H9 (cell line): ENCODE measurements around the gene FAM53A. TPM values are rescaled to one million over a fixed set of nuclear protein-coding genes. Genes with fewer than 3 reads are reported as not detected.

Experiments used
- DNase-seq: peaks from one replicate; pipeline ENCODE4 v3.0.0-alpha.2; 2017
- H2AFZ ChIP-seq: one replicate; pipeline ENCODE4 v1.6.1; 2013; ENCODE audit warnings: mild to moderate bottlenecking, low read length, control low read depth, moderate library complexity
- H2AK5ac ChIP-seq: 2 replicates; pipeline ENCODE4 v1.6.1; 2013; ENCODE audit warnings: low read length, control low read depth, mixed read lengths; ENCODE audit not compliant: insufficient read length
- H2BK120ac ChIP-seq: one replicate; pipeline ENCODE4 v1.6.1; 2013; ENCODE audit warnings: low read depth, mild to moderate bottlenecking, low read length, control low read depth, inconsistent platforms; ENCODE audit not compliant: poor library complexity, severe bottlenecking
- H2BK12ac ChIP-seq: 2 replicates; pipeline ENCODE4 v1.6.1; 2013; ENCODE audit warnings: low read length, control low read depth, mixed read lengths, low read depth; ENCODE audit not compliant: insufficient read length
- H2BK15ac ChIP-seq: 2 replicates; pipeline ENCODE4 v1.6.1; 2013; ENCODE audit warnings: low read depth, low read length, control low read depth
- H2BK20ac ChIP-seq: one replicate; pipeline ENCODE4 v1.6.1; 2013; ENCODE audit warnings: low read depth, mild to moderate bottlenecking, low read length, control low read depth, inconsistent platforms; ENCODE audit not compliant: poor library complexity, severe bottlenecking
- H2BK5ac ChIP-seq: 2 replicates; pipeline ENCODE4 v1.6.1; 2013; ENCODE audit warnings: low read length, control low read depth, mixed read lengths; ENCODE audit not compliant: insufficient read length
- H3K14ac ChIP-seq: 2 replicates; pipeline ENCODE4 v1.6.1; 2013; ENCODE audit warnings: low read length, control low read depth; ENCODE audit not compliant: insufficient read depth
- H3K18ac ChIP-seq: 2 replicates; pipeline ENCODE4 v1.6.1; 2013; ENCODE audit warnings: low read depth, mild to moderate bottlenecking, mixed read lengths, low read length, control low read depth; ENCODE audit not compliant: insufficient read length
- H3K23ac ChIP-seq: 2 replicates; pipeline ENCODE4 v1.6.1; 2013; ENCODE audit warnings: low read length, control low read depth, mixed read lengths, low read depth; ENCODE audit not compliant: insufficient read length
- H3K23me2 ChIP-seq: 2 replicates; pipeline ENCODE4 v1.6.1; 2013; ENCODE audit warnings: low read depth, mild to moderate bottlenecking, mixed read lengths, low read length, control low read depth; ENCODE audit not compliant: insufficient read length, poor library complexity, severe bottlenecking
- H3K27ac ChIP-seq: 2 replicates; pipeline ENCODE4 v1.5.1; 2013; ENCODE audit warnings: low read length, control low read depth, mixed read lengths, low read depth; ENCODE audit not compliant: insufficient read length
- H3K27me3 ChIP-seq: 2 replicates; pipeline ENCODE4 v1.6.1; 2013; ENCODE audit warnings: low read length, control low read depth, inconsistent platforms; ENCODE audit not compliant: insufficient read depth
- H3K4ac ChIP-seq: 2 replicates; pipeline ENCODE4 v1.6.1; 2013; ENCODE audit warnings: low read depth, mild to moderate bottlenecking, control low read depth, inconsistent platforms, low read length, moderate library complexity
- H3K4me1 ChIP-seq: 2 replicates; pipeline ENCODE4 v1.6.1; 2013; ENCODE audit warnings: low read length, control low read depth, inconsistent platforms; ENCODE audit not compliant: insufficient read depth
- H3K4me2 ChIP-seq: 2 replicates; pipeline ENCODE4 v1.6.1; 2013; ENCODE audit warnings: low read length, control low read depth, mixed read lengths; ENCODE audit not compliant: insufficient read length, insufficient read depth
- H3K56ac ChIP-seq: 2 replicates; pipeline ENCODE4 v1.6.1; 2013; ENCODE audit warnings: low read depth, mild to moderate bottlenecking, mixed read lengths, low read length, control low read depth; ENCODE audit not compliant: insufficient read length
- H3K79me1 ChIP-seq: 2 replicates; pipeline ENCODE4 v1.6.1; 2013; ENCODE audit warnings: low read depth, mild to moderate bottlenecking, moderate library complexity, low read length, control low read depth, inconsistent platforms; ENCODE audit not compliant: insufficient read depth, poor library complexity, severe bottlenecking
- H3K79me2 ChIP-seq: 2 replicates; pipeline ENCODE4 v1.6.1; 2013; ENCODE audit warnings: low read length, control low read depth, inconsistent platforms; ENCODE audit not compliant: insufficient read depth
- H3K9ac ChIP-seq: 2 replicates; pipeline ENCODE4 v1.6.1; 2013; ENCODE audit warnings: low read length, control low read depth, mixed read lengths; ENCODE audit not compliant: insufficient read length; ENCODE audit errors: extremely low read depth
- H3K9me3 ChIP-seq: one replicate; pipeline ENCODE4 v1.6.1; 2013; ENCODE audit warnings: low read depth, low read length, inconsistent platforms; ENCODE audit not compliant: control insufficient read depth
- H3T11ph ChIP-seq: one replicate; pipeline ENCODE4 v1.6.1; 2013; ENCODE audit warnings: mild to moderate bottlenecking, low read length, control low read depth, inconsistent platforms
- H4K20me1 ChIP-seq: one replicate; pipeline ENCODE4 v1.6.1; 2013; ENCODE audit not compliant: control insufficient read depth, insufficient read length, insufficient read depth
- H4K5ac ChIP-seq: 2 replicates; pipeline ENCODE4 v1.6.1; 2013; ENCODE audit warnings: low read depth, mild to moderate bottlenecking, mixed read lengths, low read length, control low read depth; ENCODE audit not compliant: insufficient read length
- H4K8ac ChIP-seq: replicated peaks from 2 replicates; pipeline ENCODE4 v1.6.1; 2013; ENCODE audit warnings: low read length, control low read depth, mixed read lengths, low read depth; ENCODE audit not compliant: insufficient read length
- H4K91ac ChIP-seq: 2 replicates; pipeline ENCODE4 v1.6.1; 2013; ENCODE audit warnings: low read depth, mild to moderate bottlenecking, moderate library complexity, mixed read lengths, low read length, control low read depth; ENCODE audit not compliant: insufficient read length
- H3K27ac Mint-ChIP-seq, 3 experiments: 2 replicates in 2 of 3; 3 replicates in 1 of 3; pipeline ENCODE4 v1.8.0; 2020 to 2021; ENCODE audit warnings: mixed read lengths in 3 of 3, mild to moderate bottlenecking in 1 of 3, moderate library complexity in 1 of 3
- H3K27me3 Mint-ChIP-seq: 2 replicates; pipeline ENCODE4 v1.8.0; 2021; ENCODE audit warnings: low read depth, mild to moderate bottlenecking, moderate library complexity, mixed read lengths
- H3K36me3 Mint-ChIP-seq, 3 experiments: 2 replicates in 2 of 3; 3 replicates in 1 of 3; pipeline ENCODE4 v1.8.0; 2020 to 2021; ENCODE audit warnings: low read depth in 3 of 3, mixed read lengths in 3 of 3; ENCODE audit not compliant: insufficient read depth in 1 of 3
- H3K4me1 Mint-ChIP-seq, 2 experiments: 2 replicates each; pipeline ENCODE4 v1.8.0; 2020; ENCODE audit warnings: mixed read lengths in 2 of 2
- H3K4me3 Mint-ChIP-seq, 2 experiments: 2 replicates in 1 of 2; 3 replicates in 1 of 2; pipeline ENCODE4 v1.8.0; 2020 to 2021; ENCODE audit warnings: mild to moderate bottlenecking in 2 of 2, mixed read lengths in 2 of 2, moderate library complexity in 1 of 2
- H3K9me3 Mint-ChIP-seq, 2 experiments: 2 replicates in 1 of 2; 3 replicates in 1 of 2; pipeline ENCODE4 v1.8.0; 2020; ENCODE audit warnings: mild to moderate bottlenecking in 2 of 2, mixed read lengths in 2 of 2, moderate library complexity in 1 of 2
- WGBS: extraction: QIAGEN DNeasy Blood & Tissue Kit; methylation state at CpG from one replicate; pipeline ENCODE4 v1.1.7; 2013; ENCODE audit warnings: missing lambda C conversion rate, low lambda C conversion rate, mixed read lengths; ENCODE audit not compliant: insufficient read length; ENCODE audit errors: extremely low coverage; 5-methylcytosine and 5-hydroxymethylcytosine counted together
- total RNA-seq: library from RNA; stranded (reverse); gene quantifications from 2 replicates; pipeline ENCODE4 v1.2.1, GENCODE V29; 2021
- TF ChIP-seq, protein P1 (sequence below): fragments of 200-600 bp; sonication (generic); conservative IDR thresholded peaks from 3 replicates; pipeline ENCODE4 v1.8.0; 2021; ENCODE audit warnings: antibody characterized with exemption, mild to moderate bottlenecking

Gene FAM53A
- total RNA-seq, 1 experiment from 2014 or later, result 2.4 TPM

DNA sequence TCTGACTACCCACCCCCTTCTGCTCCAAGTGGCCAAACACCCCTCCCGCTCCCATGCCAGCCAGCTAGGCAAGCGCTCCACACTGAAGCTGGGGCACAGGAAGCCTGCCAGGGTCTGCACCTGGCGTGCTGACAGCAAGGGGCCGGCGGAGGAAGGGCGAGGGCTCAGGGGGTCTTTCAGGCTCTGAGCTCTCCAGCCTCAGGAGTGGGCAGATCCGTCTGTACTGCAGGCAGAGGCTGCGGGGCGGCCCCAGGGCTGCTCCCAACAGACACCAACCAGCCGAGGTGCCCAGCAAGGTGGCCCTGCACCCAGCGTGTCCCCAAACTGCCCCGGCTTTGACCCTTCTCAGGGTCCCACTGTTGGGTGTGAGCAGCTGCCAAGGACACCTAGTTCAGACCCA is 14.8 kb downstream of the FAM53A start:
- no peak overlapping the region for H3K4ac ChIP-seq
- H2BK5ac ChIP-seq, result no peak overlapping the region
- H4K8ac ChIP-seq, result no peak overlapping the region
- no peak overlapping the region for H3K56ac ChIP-seq
- Mint-ChIP-seq H3K4me3 (no peak overlapping the region), H3K36me3 (0 out of 7 replicates have a peak, but pooled peaks cover 0 to 2% (median 0%) of the 10 kb centered on the region in 3 experiments), H3K27me3 (peaks cover 2% of the 10 kb centered on the region), H3K9me3 (no peaks in the 10 kb centered on the region), H3K27ac (no peak overlapping the region), H3K4me1 (peaks cover 7 to 11% of the 10 kb centered on the region in 2 experiments)
- H3K14ac ChIP-seq, result no peak overlapping the region; the same call in 1 of the 2 replicates
- no peaks in the 10 kb centered on the region for H4K20me1 ChIP-seq
- no peak overlapping the region for H2BK15ac ChIP-seq
- no peak overlapping the region for H4K5ac ChIP-seq
- no peak overlapping the region for H4K91ac ChIP-seq
- no peak overlapping the region for H3K23ac ChIP-seq
- H3K9me3 ChIP-seq, result no peaks in the 10 kb centered on the region
- no peak overlapping the region for H2BK12ac ChIP-seq
- no peak overlapping the region for H2BK120ac ChIP-seq
- H3K4me1 ChIP-seq, result no peaks in the 10 kb centered on the region
- WGBS, result no CpG with 5 or more reads among the region's 12 CpGs
- no peaks in the 10 kb centered on the region for H3K79me1 ChIP-seq
- no peak overlapping the region for H3K9ac ChIP-seq
- H3K4me2 ChIP-seq, result no peak overlapping the region
- H2AFZ ChIP-seq, result no peak overlapping the region
- H3K27me3 ChIP-seq, result no peaks in the 10 kb centered on the region
- H3K27ac ChIP-seq, result no peak overlapping the region
- H3K23me2 ChIP-seq, result no peaks in the 10 kb centered on the region
- H2AK5ac ChIP-seq, result no peak overlapping the region
- TF ChIP-seq, protein P1, sequence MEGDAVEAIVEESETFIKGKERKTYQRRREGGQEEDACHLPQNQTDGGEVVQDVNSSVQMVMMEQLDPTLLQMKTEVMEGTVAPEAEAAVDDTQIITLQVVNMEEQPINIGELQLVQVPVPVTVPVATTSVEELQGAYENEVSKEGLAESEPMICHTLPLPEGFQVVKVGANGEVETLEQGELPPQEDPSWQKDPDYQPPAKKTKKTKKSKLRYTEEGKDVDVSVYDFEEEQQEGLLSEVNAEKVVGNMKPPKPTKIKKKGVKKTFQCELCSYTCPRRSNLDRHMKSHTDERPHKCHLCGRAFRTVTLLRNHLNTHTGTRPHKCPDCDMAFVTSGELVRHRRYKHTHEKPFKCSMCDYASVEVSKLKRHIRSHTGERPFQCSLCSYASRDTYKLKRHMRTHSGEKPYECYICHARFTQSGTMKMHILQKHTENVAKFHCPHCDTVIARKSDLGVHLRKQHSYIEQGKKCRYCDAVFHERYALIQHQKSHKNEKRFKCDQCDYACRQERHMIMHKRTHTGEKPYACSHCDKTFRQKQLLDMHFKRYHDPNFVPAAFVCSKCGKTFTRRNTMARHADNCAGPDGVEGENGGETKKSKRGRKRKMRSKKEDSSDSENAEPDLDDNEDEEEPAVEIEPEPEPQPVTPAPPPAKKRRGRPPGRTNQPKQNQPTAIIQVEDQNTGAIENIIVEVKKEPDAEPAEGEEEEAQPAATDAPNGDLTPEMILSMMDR, result no peak
- H3K18ac ChIP-seq, result no peak overlapping the region
- DNase-seq, result no peak
- H2BK20ac ChIP-seq, result no peak overlapping the region
- H3K79me2 ChIP-seq, result no peaks in the 10 kb centered on the region
- H3T11ph ChIP-seq, result no peak overlapping the region
